HG03108 (cell line): ENCODE data around the gene FAM177A1.
"Not testable (repeated sequence)": the region's sequence is repeated elsewhere in the genome, so short reads cannot be mapped to it uniquely, and the experiment has no call there.

Source experiments
- ATAC-seq: cut with Tn5 transposase; IDR thresholded peaks from one replicate; pipeline ENCODE4 v1.9.1; 2021; ENCODE audit warnings: moderate library complexity; ENCODE audit not compliant: unreplicated experiment

Gene FAM177A1

DNA sequence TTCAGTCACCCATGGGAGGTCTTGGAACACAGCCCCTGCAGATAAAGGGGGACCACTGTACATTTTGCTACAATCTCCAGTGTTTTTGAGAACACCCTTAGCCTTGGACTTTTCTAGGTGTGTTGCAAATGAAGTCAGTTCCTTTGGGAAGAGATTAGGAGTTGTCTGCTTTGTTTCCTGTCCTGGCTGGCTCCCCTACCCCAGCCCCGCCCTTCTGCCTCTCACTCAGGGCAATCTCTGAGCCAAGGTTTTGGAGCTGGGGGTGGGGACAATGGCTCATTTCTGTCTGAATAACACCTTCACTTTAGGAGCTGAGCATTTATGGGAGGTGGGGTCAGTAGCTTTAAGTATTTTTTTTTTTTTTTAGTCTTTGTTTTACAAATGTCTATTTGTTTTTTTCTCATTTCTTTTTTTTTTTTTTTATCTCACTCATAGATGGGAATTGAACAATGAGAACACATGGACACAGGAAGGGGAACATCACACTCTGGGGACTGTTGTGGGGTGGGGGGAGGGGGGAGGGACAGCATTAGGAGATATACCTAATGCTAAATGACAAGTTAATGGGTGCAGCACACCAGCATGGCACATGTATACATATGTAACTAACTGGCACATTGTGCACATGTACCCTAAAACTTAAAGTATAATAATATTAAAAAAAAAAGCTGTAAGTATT, 15.2 kb downstream of the FAM177A1 start:
- not testable (repeated sequence) for ATAC-seq

- ATAC-seq = not testable (repeated sequence)
These were observed 19.7 kb downstream of the FAM177A1 start for GRCh38 chr14:35065731-35066130.

DNA sequence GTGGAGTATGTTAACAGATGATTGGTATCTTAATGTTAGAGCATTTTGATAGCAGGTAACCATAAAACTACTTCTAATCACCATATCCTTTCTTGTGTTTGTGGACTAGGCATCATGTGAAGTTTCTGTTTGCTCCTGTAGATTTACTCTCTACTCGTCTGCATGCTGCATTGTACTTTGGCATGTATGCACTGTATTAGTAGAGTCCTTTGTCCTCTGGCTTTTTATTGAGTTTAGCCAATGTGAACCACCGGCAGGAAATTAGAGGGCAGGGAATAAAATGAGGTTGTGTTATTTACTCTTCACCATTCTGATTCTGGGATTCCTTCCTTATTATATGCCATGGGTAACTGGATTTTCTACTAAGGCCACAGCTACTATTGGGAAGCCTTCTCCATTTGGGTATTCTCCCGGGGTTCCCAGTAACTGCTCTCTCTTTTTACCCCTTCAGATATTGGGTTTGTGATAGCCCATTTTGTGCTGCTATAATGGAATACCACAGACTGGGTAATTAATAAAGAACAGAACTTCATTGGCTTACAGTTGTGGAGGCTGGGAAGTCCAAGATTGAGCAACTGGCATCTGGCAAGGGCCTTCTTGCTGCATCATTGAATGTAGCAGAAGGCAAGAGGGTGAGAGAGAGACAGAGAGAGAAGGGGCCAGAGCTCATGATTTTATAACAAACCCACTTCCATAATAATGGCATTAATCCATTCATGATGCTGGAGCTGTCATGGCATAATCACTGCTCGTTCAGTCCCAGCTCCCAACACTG, 22.4 kb downstream of the FAM177A1 start:
- no peak for ATAC-seq

GRCh38 chr14:35072226-35072625, 26.2 kb downstream of the FAM177A1 start:
- ATAC-seq = no peak

DNA sequence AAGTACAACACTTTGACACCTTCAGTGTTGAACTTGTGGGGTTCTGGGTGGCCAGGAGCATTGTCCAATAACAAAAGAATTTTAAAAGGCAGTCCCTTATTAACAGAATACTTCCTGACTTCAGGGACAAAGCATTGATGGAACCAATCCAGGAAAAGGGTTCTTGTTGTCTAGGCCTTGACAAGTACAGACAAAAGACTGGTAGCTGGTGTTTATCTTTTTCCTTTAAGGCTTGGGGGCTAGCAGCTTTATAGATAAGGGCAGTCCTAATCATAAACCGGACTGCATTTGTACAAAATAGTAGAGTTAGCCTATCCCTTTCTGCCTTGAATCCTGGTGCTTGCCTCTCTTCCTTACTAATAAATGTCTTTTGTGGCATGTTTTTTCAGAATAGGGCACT, 27.4 kb downstream of the FAM177A1 start:
- ATAC-seq = no peak

- ATAC-seq = no peak
These were observed 32.0 kb downstream of the FAM177A1 start for GRCh38 chr14:35078082-35078481.

- ATAC-seq = no peak
These were observed 33.7 kb downstream of the FAM177A1 start for GRCh38 chr14:35079742-35080141.

- ATAC-seq = no peak
These were observed 37.6 kb downstream of the FAM177A1 start for GRCh38 chr14:35083530-35084150.

DNA sequence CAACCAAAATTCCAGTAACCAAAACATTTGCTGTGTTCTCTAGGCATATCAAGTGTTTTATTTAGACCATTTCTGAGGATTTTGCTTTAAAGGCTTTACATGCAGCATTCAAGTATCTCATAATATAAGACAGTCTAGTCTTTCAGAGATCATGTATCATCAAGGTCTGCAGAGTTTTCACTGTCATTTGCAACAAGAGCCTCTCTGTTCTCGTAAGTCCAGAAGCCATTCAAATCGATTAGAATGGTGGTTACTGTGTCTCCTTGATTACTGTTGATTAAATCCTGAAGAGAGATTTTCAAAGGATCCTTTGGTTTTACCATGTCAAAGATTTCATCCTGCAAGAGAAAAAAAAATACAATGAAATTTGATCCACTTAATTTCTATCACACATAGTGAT, 39.4 kb downstream of the FAM177A1 start:
- no peak for ATAC-seq

DNA sequence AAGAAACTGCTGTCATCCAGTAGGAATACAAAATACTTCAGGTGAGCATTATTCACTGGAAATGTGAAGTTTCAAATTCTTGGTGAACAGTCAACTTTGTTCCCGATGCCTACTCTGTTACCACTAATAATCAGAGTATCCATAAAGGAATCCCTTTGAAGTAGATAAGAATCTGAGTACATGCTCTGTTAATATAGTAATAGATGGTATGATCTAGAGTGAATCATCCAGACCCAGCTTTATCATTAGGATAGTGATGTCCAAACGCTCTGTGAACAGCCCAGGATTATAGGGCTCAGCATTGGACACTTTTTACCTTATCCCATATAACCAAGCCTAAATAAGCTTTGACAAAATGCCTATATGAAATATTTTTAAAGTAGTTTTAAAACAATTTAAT, 42.4 kb downstream of the FAM177A1 start:
- ATAC-seq = no peak

- ATAC-seq = not testable (repeated sequence)
These were observed 48.6 kb downstream of the FAM177A1 start for GRCh38 chr14:35094645-35095044.

DNA sequence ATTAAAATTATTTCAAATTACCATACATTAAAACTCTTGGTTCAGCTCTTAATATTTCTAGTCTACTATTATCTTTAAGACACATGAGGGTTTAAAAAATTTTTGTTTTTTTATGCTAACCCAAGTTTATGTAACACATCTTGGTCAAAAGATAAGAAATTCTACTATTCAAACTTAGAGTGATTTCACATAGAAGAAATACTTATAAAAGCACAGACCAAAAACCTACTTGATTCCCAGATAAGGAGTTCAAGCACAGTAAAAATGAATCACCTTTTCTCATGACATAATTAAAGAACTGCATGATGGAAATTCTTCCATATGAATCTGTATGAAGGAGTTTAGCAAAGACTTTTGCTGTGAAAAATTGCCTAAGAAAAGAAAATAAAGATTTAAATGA, 61.8 kb downstream of the FAM177A1 start:
- no peak for ATAC-seq

DNA sequence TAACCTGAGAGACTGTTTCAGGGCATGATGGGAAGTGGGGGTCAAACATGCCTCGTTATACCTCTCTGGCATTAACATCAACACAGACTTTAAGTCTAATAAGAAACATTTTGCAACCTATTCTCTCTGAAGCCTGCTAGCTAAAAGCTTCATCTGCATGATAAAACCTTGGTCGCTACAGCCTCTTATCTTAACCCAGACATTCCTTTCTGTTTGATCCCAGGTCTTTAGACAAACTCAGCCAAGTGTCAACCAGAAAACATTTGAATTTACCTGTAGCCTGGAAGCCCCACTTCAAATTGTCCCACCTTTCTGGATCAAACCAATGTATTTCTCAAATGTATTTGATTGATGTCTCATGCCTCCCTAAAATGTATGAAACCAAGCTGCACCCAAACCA, 66.6 kb downstream of the FAM177A1 start:
- ATAC-seq = no peak

GRCh38 chr14:35113308-35113950, 67.4 kb downstream of the FAM177A1 start:
- ATAC-seq = no peak

- ATAC-seq = no peak
These were observed 68.0 kb downstream of the FAM177A1 start for GRCh38 chr14:35114036-35114435.

DNA sequence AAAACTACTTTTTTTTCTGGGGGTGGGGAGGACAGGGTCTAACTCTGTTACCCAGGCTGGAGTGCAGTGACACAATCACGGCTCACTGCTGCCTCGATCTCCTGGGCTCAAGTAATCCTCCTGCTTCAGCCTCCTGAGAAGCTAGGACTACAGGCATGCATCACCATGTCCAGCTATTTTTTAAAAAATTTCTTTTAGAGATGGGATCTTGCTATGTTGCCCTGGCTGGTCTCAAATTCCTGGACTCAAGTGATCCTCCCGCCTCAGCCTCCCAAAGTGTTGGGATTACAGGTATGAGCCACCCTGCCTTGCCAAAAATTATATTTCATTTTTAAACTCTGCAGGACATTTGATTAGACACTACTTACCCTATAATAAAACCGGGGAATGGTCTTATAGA, 70.2 kb downstream of the FAM177A1 start:
- ATAC-seq = no peak

- ATAC-seq = no peak
These were observed 71.0 kb downstream of the FAM177A1 start for GRCh38 chr14:35117112-35117511.

DNA sequence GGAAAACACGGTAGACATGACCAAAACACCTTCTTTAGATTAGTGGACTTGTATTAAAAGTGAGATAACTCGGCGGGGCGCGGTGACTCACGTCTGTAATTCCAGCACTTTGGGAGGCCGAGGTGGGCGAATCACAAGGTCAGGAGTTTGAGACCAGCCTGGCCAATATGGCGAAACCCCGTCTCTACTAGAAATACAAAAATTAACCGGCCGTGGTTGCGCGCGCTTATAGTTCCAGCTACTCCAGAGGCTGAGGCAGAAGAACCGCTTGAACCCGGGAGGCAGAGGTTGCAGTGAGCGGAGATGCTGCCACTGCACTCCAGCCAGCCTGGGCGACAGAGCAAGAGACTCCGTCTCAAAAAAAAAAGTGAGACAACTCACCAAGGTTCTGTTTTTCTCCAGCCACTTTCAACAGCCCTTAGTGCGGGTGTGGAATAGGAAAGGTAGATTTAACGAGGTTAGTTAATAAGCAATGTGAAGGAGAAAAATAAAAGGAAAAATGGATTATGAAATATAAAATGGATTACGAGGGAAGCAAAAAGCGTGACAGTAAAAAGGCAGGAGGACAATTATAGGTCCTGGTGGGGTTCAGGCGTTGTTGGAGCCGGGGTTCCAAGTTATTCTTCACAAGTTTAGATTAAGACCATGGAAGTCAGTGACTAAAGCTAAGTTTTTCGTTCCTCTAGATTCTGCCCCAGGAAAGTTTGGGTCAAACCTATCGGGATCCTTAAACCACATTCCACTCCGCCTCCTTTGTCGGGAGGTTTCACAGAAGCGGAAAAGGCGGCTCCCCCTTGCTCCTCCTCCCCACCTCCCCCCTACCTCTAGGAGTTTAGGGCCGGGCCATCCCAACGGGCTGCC, 75.2 kb downstream of the FAM177A1 start:
- no peak for ATAC-seq

- ATAC-seq = peak; percentile 86
These were observed 76.0 kb downstream of the FAM177A1 start, which contains the start of the genes PPP2R3C and PRORP for GRCh38 chr14:35121887-35122695. TSS of gene PPP2R3C (minus strand) at chr14:35121990. CDS start at chr14:35121959, 31 bp downstream. TSS of gene PRORP (plus strand) at chr14:35122552. CDS start at chr14:35123246, 694 bp downstream.
